Muscle of leg (tissue), 11 donors: Measurements from ENCODE around the gene RELCH. TPM values are rescaled to one million over a fixed set of nuclear protein-coding genes. Genes with fewer than 3 reads are reported as not detected.

Experiments used
- DNase-seq: peaks from one replicate; pipeline ENCODE4 v3.0.0; 2013
- H3K27ac ChIP-seq: one replicate; pipeline ENCODE4 v1.5.1; 2013; ENCODE audit warnings: mild to moderate bottlenecking, low read length, control low read depth
- H3K27me3 ChIP-seq: one replicate; pipeline ENCODE4 v1.6.1; 2013; ENCODE audit warnings: low read length; ENCODE audit not compliant: control insufficient read depth, insufficient read depth
- H3K36me3 ChIP-seq: one replicate; pipeline ENCODE4 v1.6.1; 2013; ENCODE audit warnings: low read length; ENCODE audit not compliant: control insufficient read depth, insufficient read depth
- H3K4me1 ChIP-seq: one replicate; pipeline ENCODE4 v1.6.1; 2013; ENCODE audit warnings: low read length; ENCODE audit not compliant: control insufficient read depth, insufficient read depth
- H3K4me3 ChIP-seq: one replicate; pipeline ENCODE4 v1.5.1; 2013; ENCODE audit warnings: low read length, control low read depth
- H3K9me3 ChIP-seq: replicated peaks from 2 replicates; pipeline ENCODE4 v1.6.1; 2013; ENCODE audit warnings: low read depth, low read length; ENCODE audit not compliant: control insufficient read depth
- WGBS: methylation state at CpG from one replicate; pipeline ENCODE4 v1.1.5; 2013; ENCODE audit warnings: missing lambda C conversion rate; ENCODE audit not compliant: insufficient coverage; 5-methylcytosine and 5-hydroxymethylcytosine counted together
- polyA plus RNA-seq, 8 donors: library from polyadenylated mRNA; unstranded; fragments of 120-200 nt; gene quantifications; one replicate each; pipeline versions ENCODE4 v1.2.1 to v1.2.3, GENCODE V29; 2013; ENCODE audit warnings: inconsistent platforms in 1 of 8, low replicate concordance in 1 of 8; ENCODE audit not compliant: insufficient read length in 8 of 8, insufficient read depth in 1 of 8
- total RNA-seq: library from RNA; stranded (reverse); fragments of 120-200 nt; gene quantifications from one replicate; pipeline ENCODE4 v1.2.4, GENCODE V29; 2013

RELCH gene
- total and polyA plus RNA-seq, 9 donors = 11.7 to 20.6 (median 14.2) TPM

DNA sequence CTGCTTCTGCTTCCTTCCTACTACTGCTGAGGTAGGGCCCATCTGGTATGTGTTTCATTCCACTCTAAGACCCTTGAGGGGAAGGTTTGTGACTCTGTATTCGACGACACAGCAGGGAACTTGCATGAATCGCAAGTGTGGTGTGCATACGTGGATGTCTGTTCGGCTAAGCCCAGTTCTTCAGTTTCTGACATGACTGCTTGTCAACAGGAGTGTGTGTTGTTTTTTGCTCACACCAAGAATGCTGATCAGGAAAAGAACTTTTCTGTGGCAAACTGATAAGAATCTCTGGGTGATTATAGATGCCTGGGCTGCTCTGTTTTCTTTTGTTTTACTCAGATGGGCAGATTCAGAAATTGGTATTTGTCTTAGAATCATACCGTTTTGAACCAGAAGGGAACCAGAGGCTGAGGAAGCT, 160.0 kb downstream of the RELCH start:
- Histone ChIP-seq H3K27ac (no peak overlapping the region), H3K9me3 (no peaks in the 10 kb centered on the region), H3K4me3 (no peak overlapping the region), H3K27me3 (no peaks in the 10 kb centered on the region), H3K36me3 (no peaks in the 10 kb centered on the region), H3K4me1 (no peaks in the 10 kb centered on the region)
- 45% methylated on average over 4 of the region's 6 CpGs for WGBS
- DNase-seq = no peak

DNA sequence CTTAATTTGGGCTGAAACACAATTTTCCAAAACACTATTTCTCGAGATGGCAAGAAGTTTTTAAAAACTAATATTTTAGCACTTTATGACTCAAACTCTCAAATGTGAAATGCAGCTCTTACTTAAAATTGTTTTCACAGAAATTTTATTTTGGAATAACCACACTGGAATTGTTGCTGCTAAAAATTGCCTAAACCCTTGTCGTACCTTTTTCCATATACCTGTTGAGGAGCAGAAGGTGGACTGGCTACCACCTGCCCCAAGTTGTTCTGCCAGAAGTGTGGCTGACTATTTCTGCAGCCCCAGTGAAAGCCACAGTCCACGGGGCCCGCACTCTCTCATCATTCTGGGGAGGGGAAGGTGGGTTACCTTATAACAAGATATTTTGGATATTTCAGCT, 161.4 kb downstream of the RELCH start:
- H3K27me3 ChIP-seq = no peaks in the 10 kb centered on the region
- no CpG with 5 or more reads among the region's 4 CpGs for WGBS
- H3K27ac ChIP-seq = no peak overlapping the region
- no peaks in the 10 kb centered on the region for H3K9me3 ChIP-seq
- H3K4me1 ChIP-seq = no peaks in the 10 kb centered on the region
- no peaks in the 10 kb centered on the region for H3K36me3 ChIP-seq
- no peak overlapping the region for H3K4me3 ChIP-seq
- DNase-seq = no peak

DNA sequence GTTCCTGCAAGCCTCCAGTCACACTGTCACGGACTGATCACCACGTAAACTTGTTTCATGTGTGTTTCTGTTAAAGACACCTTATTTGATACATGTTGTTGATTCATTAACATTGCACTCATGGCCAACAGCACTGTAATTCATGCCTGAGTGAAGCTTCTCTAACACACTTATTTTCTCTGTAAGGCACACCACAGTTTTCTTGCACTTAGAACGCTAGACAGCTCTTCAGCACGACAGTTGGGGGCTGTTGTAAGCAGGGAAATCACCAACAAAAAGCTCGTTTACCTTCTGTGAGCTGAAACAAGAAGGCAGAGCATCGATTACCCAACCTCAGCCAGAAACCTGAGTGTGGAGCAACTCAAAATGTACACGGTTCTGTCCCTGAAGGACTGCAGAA, 166.1 kb downstream of the RELCH start:
- H3K27ac ChIP-seq = no peak overlapping the region
- H3K9me3 ChIP-seq = no peaks in the 10 kb centered on the region
- H3K27me3 ChIP-seq = no peaks in the 10 kb centered on the region
- no peaks in the 10 kb centered on the region for H3K36me3 ChIP-seq
- H3K4me3 ChIP-seq = no peak overlapping the region
- 70% methylated on average over 5 of the region's 7 CpGs for WGBS
- no peak for DNase-seq
- H3K4me1 ChIP-seq = no peaks in the 10 kb centered on the region

DNA sequence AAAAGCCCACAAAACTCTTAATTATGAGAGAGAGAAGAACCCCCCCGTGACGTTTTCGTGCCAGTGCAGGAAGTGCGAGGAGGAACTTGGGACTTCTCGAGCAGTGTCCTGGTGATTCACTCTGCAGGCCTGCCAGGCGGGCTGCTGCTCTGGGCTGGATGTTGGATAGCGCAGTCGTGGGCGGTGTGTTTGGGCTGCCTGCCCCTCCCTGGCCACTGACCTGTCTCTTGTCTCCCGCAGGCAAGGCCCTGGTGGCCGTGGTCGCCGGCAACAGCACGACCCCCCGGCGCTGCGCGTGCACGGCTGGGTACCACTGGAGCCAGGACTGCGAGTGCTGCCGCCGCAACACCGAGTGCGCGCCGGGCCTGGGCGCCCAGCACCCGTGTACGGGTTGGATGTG, 167.1 kb downstream of the RELCH start:
- H3K27me3 ChIP-seq = no peaks in the 10 kb centered on the region
- WGBS = 83% methylated on average over 29 of the region's 29 CpGs
- no peaks in the 10 kb centered on the region for H3K4me1 ChIP-seq
- no peak overlapping the region for H3K4me3 ChIP-seq
- DNase-seq = peak; percentile 22
- H3K36me3 ChIP-seq = no peaks in the 10 kb centered on the region
- H3K9me3 ChIP-seq = no peaks in the 10 kb centered on the region
- H3K27ac ChIP-seq = no peak overlapping the region

DNA sequence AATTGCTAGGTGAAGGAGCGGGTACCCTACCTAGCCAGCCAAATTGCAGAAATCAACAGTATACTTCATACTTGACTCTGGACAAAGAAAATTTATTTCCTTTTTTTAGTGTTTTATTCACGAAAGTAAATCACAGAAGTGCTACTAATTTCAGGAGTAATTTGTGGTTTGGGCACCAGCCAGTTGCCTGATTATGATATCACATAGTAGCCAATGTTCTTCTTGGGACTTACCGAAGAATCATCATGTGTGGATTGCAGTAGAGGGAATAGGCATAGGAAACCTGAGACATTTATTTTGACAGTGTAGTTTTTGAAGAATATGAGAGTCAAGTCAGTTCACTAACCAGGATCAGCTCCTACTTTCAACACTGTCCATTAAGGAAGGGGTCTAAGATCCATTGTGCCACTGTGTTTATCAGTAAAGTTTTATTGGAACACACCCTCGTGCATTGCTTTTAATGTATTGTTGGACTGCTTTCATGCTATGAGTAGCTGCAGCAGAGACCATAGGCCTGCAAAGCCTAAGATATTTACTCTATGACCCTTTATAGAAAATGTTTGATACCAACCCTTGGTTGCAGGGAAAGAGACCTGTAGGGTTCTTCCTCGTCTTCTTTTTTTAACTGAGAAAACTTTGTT, 170.1 kb downstream of the RELCH start:
- WGBS = 92% methylated on average over 1 of the region's 5 CpGs
- H3K4me1 ChIP-seq = no peaks in the 10 kb centered on the region
- no peak for DNase-seq
- no peaks in the 10 kb centered on the region for H3K36me3 ChIP-seq
- no peaks in the 10 kb centered on the region for H3K27me3 ChIP-seq
- H3K27ac ChIP-seq = no peak overlapping the region
- H3K4me3 ChIP-seq = no peak overlapping the region
- no peaks in the 10 kb centered on the region for H3K9me3 ChIP-seq

Other genes starting within 250 kb of the RELCH start
- 19.0 TPM for gene PIGN, start 199 bp upstream of the RELCH start, total RNA-seq
- 10 to 100 TPM; 13.4 to 21.1 (median 14.8) TPM for gene PIGN, start 199 bp upstream of the RELCH start, polyA plus RNA-seq
- 2.0 TPM for gene TNFRSF11A, start 138.1 kb downstream of the RELCH start, total RNA-seq
- 1 to 10 TPM; 2.6 to 3.8 (median 3.1) TPM for gene TNFRSF11A, start 138.1 kb downstream of the RELCH start, polyA plus RNA-seq